ENCODE data around the gene ARHGEF4. TPM values are rescaled to one million over a fixed set of nuclear protein-coding genes. Genes with fewer than 3 reads are reported as not detected.

The ARHGEF4 gene
- total RNA-seq, 1 experiment from 2014 or later, result 12.6 TPM

GRCh38 chr2:130844161-130844560, 7.4 kb downstream of the ARHGEF4 start:
- Histone ChIP-seq H3K9ac (ENCODE audit: extremely low read depth, insufficient read length, low read length) (no peak overlapping the region), H3K56ac (ENCODE audit: insufficient read length, low read depth, low read length) (no peak overlapping the region), H3K23me2 (ENCODE audit: insufficient read length, low read depth, low read length, poor library complexity, severe bottlenecking) (no peaks in the 10 kb centered on the region), H3K4me1 (ENCODE audit: insufficient read depth, low read length) (no peaks in the 10 kb centered on the region), H3K23ac (ENCODE audit: insufficient read length, low read depth, low read length) (no peak overlapping the region), H4K20me1 (ENCODE audit: control insufficient read depth, insufficient read depth, insufficient read length) (no peaks in the 10 kb centered on the region), H2BK15ac (ENCODE audit: low read depth, low read length) (no peak overlapping the region), H2BK12ac (ENCODE audit: insufficient read length, low read depth, low read length) (no peak overlapping the region), H2BK20ac (ENCODE audit: low read depth, low read length, poor library complexity, severe bottlenecking) (no peak overlapping the region), H3K27me3 (ENCODE audit: insufficient read depth, low read length) (no peaks in the 10 kb centered on the region), H3K4me2 (ENCODE audit: insufficient read depth, insufficient read length, low read length) (no peak overlapping the region), H3K9me3 (ENCODE audit: control insufficient read depth, low read depth, low read length) (no peaks in the 10 kb centered on the region), H4K91ac (ENCODE audit: insufficient read length, low read depth, low read length) (no peak overlapping the region), H2AFZ (ENCODE audit: low read length) (no peak overlapping the region), H3K27ac (ENCODE audit: insufficient read length, low read depth, low read length) (no peak overlapping the region), H2AK5ac (ENCODE audit: insufficient read length, low read length) (no peak overlapping the region), H3K18ac (ENCODE audit: insufficient read length, low read depth, low read length) (no peak overlapping the region), H4K8ac (replicated peaks; ENCODE audit: insufficient read length, low read depth, low read length) (no peak overlapping the region), H3K79me1 (ENCODE audit: insufficient read depth, low read depth, low read length, poor library complexity, severe bottlenecking) (no peaks in the 10 kb centered on the region), H3K79me2 (ENCODE audit: insufficient read depth, low read length) (no peaks in the 10 kb centered on the region), H3K14ac (ENCODE audit: insufficient read depth, low read length) (no peak overlapping the region), H3K4ac (ENCODE audit: low read depth, low read length) (no peak overlapping the region), H4K5ac (ENCODE audit: insufficient read length, low read depth, low read length) (no peak overlapping the region), H2BK120ac (ENCODE audit: low read depth, low read length, poor library complexity, severe bottlenecking) (no peak overlapping the region), H3T11ph (ENCODE audit: low read length) (no peak overlapping the region), H2BK5ac (ENCODE audit: insufficient read length, low read length) (no peak overlapping the region)
- H3K27me3 Mint-ChIP-seq (ENCODE audit: low read depth), result peaks cover 22% of the 10 kb centered on the region
- 0 out of 3 replicates have a peak, but pooled peaks have one; percentile 6 for TF ChIP-seq CTCF (conservative IDR thresholded peaks at IDR 0.05)
- no peak overlapping the region for H3K27ac Mint-ChIP-seq
- no peaks in the 10 kb centered on the region for H3K36me3 Mint-ChIP-seq (ENCODE audit: insufficient read depth in 1 of 3, low read depth in 3 of 3)
- WGBS (ENCODE audit: extremely low coverage, insufficient read length, low lambda C conversion rate), result no CpG with 5 or more reads among the region's 10 CpGs
- H3K4me1 Mint-ChIP-seq, result peaks cover 21 to 22% of the 10 kb centered on the region in 2 experiments
- no peak overlapping the region for H3K4me3 Mint-ChIP-seq
- no peaks in the 10 kb centered on the region for H3K9me3 Mint-ChIP-seq
- no peak for DNase-seq
